EH (cell line): ENCODE measurements around the gene ADAMTS12.

Experiments used
- DNase-seq: peaks from one replicate; pipeline ENCODE4 v3.0.0-alpha.2; 2015; ENCODE audit warnings: low read depth

ADAMTS12 gene

DNA sequence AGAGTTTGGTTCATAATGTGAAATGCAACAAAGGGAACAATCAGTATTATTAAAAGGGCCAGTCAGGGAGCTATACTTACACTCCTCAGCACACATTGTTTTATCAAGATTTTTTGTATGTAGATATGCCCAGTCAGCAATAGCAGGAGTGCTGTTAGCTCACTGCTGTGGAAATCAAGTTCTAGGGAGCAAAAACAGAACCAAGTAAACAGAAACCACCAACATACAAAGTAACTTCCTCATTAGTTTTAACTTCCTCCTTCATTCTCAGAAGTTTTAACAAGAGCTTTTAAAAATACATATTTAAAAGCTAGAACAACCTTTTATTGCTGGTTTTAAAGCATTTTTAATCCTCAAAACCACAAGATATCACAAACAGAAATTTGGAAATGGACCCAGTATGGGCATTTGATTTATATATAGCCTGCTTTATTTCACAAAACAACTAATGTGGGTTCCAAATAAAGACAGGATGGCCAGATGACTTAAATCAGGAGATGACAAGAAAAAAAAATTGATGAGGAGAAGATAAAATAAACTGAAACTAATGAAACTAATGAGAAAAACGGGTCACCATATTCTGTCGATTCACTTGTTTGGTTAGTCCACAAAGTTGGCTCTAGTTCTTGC, 178.5 kb downstream of the ADAMTS12 start:
- no peak for DNase-seq

DNA sequence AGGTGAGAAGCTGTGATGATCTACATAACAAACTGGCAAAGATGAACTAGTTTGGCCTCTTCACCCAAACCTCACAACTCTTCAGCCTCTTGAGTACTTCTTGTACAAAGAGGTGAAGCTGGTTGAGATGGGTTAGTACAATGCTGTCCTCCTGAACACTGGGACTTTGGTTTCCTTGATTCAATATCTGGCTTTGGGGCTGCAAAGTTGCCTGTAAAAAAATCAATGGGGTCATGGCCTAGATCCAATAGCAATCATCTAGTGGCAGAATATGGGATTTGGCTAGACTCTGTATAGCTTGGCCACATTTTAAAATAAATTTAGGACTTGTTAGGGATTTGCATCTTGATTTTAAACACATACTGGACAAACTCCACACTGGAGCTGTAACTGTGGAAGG, 179.1 kb downstream of the ADAMTS12 start:
- DNase-seq: no peak

DNA sequence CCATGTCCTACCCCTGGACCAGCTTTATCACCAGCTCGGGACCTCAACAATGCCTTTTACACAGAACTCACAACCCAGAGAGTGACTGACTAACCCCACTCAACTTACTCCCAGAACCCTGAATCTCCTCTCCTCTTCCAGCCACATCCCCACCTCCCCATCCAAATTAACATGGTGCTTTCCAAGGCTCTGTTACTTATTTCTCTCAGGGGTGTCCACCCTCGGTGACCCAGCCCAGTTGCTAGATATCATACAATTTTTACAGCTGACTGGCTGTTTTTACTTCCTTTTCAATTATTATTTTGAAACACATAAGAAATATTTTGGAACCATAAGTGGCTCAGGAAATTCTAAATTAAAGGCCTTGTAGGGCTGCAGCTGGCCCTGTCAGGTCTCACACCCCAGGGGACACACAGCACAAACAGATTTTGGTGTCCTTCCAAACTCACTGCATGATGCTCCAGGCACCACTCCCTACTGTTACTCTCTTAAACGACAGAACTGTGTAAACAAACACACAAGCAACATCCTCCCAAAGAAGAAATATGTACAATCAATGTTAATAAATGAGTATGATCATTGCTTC, 180.6 kb downstream of the ADAMTS12 start:
- DNase-seq: no peak

DNA sequence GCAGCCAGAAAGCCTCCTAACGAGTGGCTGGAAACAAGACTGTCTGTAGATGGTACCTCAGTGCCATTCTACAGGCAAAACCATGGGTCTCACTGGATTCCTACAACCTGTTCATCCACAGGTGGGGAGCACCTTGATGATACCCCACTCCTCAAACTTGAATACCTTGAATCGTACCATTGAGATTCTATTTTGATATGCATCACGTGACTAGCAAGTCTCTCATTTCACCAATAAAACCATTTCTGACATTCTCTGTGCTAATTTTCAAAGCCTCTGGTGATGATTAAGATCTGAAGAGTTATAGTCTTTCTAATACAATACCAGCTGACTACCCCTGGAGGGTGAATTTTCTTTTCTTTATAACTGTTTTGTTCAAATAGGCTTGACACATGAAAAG, 188.9 kb downstream of the ADAMTS12 start:
- no peak for DNase-seq

DNA sequence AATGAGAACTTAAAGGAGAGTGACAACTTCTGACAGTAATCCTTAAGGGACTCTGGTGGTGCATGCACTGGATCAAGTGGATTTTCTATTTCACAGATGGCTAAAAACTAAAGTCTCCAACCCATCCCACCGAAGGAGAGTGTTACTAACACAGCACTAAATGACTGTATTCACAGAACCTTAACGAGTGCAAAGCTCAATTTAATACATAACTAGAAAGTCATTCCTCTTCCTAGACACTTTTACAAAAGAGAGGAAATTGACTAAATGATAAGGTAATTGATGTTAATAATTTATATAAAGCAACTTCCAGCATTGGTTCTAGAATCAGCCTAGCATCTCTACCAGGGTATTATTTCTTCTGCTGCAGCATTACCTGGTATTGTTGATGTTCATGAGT, 189.8 kb downstream of the ADAMTS12 start:
- no peak for DNase-seq

DNA sequence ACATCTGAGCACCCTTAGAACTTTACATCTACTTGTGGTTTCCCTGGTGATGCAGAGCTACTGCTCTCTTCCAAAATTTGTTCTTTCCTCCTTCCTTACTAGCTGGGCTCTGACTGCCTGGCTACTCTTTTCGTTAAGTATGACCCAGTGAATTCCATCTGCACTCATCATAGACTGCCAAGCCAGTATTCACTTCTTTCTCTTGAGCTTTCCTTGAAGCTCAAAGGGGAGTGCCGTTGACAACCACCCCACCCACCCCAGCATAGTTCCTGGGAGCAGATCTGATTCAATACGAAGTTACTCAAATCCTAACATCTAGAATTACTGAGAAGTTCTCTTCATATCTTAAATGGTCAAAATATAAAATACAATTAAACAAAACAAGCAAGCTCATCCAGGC, 190.5 kb downstream of the ADAMTS12 start:
- DNase-seq: peak; percentile 55

DNA sequence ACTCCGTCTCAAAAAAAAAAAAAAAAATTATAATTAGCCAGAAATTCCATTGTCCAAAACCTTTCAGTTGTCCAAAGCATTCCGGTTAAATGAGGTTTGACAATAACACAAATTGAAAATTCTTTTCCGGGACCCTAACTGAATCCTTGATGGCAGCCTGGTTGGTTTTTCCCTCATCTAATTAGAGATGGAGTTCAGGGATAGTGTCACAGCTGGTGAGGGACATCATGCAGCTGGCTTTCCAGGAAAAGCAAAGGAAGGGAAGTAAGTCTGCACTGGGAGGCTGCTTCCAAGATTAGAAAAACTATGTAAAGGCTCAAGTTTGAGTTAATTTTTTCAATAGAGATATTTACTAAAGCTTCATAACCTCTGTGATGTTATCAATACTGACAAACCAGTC, 195.4 kb downstream of the ADAMTS12 start:
- DNase-seq: no peak

DNA sequence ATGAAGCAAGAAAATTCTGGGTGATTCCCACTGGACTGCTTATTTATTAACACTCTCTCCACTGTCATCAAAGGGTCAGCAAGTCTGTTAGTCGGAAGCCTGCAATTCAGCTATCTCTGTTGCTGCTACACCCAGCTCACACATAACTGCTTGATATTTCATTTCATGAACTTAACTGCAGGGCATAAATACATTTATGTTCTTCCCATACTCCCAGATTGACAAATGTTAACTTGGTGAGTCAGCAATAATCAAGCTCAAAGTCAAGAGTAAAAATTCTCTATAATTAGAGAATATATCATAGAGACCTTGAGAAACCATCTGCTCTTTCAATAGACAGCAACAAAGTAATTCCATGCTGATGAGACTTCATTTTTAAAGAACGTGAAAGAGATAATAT, 198.8 kb downstream of the ADAMTS12 start:
- peak; percentile 30 for DNase-seq

DNA sequence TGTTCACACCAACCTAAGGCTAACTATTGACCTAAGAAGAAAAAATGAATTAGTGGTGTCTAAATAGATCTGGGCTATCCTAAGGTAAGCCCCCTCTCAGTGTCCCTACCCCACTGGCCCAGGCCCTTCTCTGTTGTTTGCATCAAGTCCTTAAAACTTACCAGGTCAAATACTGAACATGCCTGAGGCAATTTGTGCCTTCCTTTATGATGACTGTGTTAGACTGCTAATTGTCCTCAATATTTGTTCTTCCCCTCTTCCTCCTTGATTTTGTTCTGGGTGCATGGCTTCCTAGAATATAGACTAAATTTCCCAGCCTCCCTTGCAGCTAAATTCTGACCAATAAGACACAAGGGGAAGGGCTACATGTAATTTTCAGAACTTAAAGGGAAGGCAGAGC, 199.9 kb downstream of the ADAMTS12 start:
- peak; percentile 50 for DNase-seq

DNA sequence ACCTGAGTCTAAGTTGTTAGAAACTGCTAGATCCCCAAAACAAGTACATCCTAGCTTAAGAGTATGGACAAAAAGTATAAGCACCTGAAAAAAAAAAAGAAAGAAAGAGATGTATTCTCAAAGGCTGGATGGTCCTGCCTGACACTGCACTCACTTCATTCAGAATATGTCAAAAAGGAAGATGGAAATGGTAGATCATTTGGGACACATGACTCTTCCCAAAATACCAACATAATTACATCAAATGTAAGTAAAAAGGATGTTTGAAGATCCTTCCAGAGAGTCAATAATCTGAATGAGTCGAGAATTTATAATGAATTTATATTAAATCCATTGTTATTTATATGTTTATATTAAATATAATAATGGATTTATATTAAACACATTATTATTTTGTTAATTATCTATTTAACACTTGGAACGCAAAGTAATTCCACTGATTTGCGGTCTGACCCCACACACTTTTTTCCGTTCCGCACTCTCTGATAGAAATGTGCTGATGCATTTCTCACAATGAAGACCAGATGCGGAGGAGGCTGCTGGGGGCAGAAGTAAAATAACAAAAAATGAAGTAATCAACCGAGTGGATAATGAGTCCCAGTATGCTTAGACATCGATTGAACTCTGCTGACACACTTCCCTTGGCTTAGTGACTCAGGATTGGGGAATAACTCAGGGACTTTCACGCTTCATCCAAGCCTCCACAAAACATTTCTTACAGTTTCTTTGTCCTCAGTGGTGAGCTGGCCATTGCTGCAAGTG, 201.2 kb downstream of the ADAMTS12 start:
- peak; percentile 94 for DNase-seq

DNA sequence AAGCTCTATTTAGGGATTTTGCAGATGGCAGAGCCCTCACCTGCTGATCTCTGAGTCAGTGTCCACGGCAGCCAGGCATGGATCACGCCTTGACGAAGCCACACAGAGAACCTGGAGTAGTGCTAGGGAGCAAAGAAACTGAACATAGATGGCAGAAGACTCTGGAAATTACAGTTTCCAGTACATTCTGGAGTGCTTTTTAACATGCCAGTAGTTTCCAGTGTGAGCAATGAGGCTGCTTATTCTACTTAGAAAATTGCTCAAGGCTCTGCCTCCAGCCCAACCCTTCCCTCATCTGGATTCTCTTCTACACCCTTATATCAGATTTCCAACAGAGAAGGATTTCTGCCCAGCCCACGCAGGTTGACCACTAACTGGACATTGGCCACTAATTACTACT, 203.3 kb downstream of the ADAMTS12 start:
- no peak for DNase-seq

DNA sequence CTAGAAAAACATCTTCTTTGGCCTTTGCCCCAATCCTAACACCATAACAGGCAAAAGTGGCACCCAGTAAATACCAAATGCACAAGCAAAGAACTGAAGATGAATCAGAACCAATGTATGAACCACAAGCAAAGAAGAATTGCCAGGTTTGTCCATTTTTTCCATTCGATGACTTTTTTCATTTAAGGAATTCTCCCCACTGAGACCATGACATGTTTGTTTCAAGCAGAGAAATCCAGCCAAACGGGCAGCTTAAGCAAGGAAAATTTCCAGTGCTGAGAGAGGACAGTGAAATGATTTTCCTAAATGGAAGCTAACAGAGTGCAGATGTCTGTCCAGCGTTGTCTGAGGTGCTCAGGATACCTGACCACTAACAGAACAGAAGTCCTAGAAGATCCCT, 203.7 kb downstream of the ADAMTS12 start:
- peak; percentile 39 for DNase-seq

DNA sequence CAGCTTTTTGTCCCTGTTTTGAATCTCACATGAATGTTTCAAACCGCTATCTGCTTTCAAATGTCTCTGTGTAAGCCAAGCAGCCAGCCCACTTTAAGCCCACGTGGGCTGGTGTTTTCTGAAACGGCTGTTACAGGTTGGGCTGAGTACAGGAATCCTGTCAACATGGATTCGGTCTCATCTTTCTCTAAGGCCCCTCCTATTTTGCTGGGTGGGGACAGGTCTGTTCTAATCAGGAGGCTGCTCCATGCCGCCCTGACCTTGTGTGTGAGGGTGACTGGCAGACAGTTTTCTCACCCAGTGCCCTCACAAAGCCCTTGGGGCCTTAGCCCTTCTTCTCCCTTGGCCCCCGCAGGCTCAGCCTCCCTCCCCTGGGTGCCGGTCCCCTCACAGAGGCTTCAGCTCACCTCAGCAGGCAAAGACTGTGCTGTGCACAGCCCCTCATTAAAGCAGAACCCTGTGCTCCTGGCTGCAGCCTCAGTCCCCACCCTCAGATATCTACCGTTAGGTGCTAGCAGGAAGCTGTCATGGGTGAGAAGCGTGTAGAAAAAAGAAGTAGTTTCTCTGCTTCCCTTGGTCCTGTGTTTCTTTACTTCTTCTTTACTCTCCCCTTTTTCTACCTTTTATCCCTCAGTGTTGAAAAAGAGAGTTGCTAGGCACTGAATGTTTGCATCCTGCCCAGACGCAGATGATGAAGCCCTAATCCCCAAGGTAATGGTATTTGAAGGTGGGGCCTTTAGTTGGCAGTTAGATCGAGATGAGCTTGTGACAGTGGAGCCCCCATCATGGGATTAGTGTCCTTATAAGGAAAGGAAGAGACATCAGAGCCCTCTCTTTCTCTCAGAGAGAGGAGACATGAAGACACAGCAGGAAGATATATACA, 205.7 kb downstream of the ADAMTS12 start:
- DNase-seq: no peak

DNA sequence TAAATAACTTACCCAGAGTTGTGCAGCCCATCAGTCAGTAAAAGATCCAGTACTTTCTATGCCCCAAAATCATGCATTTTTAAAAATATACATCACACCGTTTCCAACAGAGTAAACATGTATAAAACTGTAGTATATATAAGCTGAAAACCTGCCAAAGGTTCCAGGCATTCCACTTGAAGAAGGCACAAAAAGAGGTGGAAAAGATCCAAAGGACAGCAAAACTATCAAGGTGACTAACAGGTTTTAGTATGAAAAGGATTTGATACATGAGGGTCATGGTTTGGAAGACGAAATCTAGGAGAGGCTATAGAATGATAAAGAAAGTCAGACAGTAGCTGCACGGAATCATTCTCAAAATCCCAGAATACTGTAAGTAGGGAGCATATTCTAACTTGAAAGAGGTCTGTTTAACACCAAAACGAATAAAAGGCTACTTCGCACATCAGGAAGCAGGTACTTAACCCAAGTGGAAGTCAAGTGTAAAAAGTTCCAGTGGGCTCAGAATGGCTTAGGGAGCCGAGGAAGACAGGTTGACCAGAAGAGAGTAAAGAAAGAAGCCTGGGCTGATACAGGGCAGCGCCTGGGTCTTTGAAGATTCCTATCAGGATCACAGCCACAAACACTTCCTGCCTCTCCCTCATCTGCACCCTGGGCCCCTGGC, 207.2 kb downstream of the ADAMTS12 start:
- DNase-seq: no peak

DNA sequence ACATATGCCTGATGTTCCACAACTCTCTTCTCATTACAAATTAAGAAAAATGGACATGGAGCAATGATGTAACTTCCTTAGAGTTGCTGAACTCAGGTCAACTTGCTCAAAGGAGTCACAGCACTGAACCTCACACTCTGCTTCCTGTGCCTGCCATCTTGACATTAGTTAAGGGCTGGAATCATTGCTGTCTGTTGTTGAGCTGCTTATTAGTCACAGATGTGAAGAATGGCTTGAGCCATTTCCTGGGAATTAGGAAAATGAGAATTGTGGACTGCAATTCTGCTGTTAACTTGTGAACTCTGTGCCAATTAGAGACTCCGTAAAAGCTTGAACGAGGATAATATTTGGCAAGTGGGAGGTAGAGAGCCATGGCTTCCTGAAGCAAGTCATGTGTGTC, 212.0 kb downstream of the ADAMTS12 start:
- peak; percentile 79 for DNase-seq

DNA sequence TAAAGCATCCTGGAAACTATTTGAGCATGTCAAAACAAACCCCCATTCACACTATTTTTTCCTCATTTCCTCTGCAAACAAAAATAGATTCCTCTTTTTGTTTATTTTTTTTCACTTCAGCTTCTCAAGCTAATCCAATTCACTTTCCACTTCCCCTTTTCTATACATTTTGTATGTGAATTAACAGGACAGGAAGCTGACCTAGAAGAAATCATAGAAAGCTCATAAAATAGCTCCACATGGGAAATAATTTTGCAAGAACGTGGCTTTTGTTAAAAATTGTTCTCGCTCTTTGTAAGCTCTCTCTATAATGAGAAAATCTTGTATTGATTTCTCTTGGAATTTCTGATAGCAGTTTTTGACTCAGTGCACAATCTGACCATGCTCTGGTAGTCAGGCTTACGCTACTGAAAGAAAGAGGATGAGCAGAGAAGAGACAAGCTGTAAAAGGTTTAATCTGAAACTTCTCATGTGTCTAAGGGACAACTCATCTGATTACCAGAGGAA, 215.8 kb downstream of the ADAMTS12 start:
- DNase-seq: no peak

DNA sequence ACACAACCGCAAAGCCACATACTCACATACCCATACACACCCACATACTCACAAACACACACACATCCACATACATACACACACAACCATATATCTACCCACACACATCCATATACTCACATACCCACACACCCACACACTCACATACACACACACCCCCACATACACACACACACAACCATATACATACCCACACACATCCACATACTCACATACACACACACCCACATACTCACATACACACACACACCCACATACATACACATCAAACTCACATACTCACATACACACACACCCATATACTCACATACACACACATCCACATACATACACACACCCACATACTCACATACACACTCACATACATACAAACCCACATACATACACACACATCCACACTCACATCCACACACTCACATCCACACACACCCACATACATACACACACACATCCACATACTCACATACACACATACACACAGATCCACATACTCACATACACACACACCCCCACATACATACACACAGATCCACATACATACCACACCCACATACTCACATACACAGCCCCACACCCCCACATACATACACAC, 220.0 kb downstream of the ADAMTS12 start:
- no peak for DNase-seq

DNA sequence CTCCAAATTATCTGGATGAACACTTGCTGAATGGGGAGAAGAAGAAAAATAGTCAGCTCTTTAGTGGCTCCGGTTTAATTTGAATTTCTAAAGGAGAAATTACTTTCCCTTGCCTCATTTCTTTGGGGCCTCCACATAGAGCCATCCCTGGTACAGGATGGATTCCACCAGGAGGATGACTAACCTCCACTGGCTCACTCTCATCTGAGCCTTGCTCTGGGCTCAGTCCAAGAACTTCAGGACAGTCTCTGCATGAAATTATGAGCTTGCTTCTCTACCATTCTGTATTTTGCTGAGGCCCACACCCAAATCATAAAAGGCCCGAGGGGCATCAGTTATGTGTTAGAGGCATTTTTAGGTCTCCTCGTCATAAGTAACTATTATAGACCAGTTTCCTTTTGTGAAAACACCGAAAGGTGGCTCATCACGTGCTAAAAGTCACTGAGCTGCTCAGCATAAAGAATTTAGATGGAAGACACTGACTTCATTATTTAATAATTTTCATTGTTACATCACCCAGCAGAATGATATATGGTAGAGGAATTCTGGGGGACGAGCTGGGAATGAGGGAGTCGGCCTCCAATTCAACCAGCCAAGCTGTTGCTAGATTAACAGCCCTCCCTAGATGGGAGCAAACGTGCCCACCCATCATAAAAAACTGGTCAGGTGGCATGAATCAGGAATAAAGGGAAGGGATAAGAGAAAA, 228.9 kb downstream of the ADAMTS12 start:
- peak; percentile 75 for DNase-seq

DNA sequence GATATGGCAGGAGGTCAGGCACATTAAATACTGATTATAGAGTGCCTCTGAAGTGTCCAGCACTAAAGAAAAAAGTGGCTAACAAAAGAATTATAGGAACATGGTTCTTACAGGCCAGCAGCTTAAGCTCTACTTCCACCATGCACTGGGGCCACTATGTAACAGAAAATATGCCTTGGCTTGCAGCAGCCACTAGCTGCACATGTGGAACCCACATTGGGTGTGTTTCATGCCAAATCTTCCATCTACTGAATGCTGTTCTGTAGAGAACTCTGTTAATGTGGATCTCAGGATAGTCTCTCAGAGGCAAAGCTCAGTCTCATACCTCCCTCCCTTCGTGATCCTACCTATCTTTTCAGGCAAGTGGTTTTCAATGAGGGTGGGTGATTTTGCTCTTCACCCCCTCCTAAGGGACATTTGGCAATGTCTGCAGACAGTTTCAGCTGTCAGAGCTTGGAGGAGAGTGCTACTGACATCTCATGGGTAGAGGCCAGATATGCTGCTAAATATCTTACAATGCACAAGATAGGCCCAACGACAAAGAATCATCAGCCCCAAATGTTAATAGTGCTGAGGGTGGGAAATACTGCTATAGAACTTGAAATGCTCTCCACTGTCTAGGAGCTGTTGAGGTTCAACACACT, 232.1 kb downstream of the ADAMTS12 start:
- DNase-seq: no peak

DNA sequence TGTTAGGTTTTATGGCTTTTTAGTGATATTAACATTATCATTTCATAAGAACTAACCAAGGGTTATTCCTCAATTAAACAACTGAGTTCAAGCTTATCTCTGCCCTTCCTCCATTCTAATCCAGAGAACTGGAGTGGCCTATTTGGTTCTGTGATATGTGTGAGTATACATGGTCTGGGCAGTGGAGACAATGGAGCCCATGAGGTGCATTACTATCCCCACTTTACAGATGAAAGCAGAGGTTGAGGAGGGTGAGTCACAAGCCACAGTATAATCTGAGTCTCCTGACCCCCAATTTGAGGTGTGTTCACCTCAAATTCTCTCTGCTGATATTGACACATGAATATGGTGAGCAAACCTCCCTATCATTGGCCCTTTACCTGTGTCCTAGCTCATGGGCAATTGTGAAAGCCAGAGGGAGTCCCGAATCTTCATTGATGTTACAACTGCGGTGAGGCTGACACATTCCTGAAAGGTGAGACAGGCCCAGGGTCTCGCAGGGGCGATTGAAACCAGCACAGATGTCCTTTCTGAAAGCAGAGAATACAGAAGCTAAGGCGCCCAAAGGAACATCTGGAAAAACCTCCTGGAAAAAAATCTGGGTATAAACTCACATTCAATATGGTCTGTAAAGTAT, 233.9 kb downstream of the ADAMTS12 start:
- no peak for DNase-seq
